HG02870 (cell line): Measurements from ENCODE around the gene SH2D3A.
"Not testable (repeated sequence)": the region's sequence is repeated elsewhere in the genome, so short reads cannot be mapped to it uniquely, and the experiment has no call there.

Source experiments
- ATAC-seq: cut with Tn5 transposase; IDR thresholded peaks from one replicate; pipeline ENCODE4 v1.9.1; 2021; ENCODE audit warnings: mild to moderate bottlenecking, moderate library complexity; ENCODE audit not compliant: unreplicated experiment

The SH2D3A gene

DNA sequence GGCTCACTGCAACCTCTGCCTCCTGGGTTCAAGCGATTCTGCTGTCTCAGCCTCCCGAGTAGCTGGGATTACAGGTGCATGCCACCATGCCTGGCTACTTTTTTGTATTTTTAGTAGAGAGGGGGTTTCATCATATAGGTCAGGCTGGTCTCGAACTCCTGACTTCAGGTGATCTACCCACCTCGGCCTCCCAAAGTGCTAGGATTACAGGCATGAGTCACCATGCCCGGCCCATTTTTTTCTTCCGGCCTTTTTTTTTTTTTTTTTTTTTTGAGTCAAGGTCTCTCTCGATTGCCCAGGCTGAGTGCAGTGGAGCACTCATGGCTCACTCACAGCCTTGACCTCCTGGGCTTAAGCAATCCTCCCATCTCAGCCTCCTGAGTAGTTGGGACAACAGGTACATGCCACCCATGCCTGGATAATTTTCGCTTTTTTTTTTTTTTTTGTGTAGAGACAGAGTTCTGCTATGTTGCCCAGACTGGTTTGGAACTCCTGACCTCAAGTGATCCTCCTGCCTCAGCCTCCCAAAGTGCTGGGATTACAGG lies 4.9 kb downstream of the SH2D3A start:
- not testable (repeated sequence) for ATAC-seq

DNA sequence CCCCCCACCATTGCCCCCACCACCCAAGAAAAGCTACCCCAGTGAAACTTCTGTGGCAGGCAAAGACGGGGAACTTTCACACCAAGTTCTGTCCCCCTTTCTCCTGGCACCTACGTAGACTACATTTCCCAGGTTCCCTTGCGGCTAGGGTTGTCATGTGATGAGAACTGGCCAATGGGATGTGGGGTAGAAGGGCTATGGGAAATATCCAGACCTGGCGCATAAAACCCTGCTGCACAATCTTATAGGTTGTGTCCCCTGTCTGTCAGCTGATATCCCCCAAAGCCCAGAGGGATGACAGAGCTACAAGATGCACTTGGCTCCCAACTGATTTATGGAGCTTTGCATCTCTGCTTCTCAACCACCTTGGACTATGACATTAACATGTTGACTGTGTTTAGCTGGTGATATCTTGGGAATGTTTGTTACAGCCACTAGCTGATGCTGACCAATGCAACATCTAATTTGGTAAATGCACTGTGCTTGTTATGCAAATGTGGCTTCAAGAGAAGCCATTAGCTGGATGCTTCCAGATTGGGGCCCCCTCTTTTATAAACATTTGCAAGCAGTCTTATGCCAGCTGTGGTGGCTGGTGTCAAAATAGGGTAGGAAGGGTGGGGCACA lies 6.1 kb downstream of the SH2D3A start:
- ATAC-seq, result no peak

- no peak for ATAC-seq
Observed at GRCh38 chr19:6760606-6761005, 6.6 kb downstream of the SH2D3A start.

DNA sequence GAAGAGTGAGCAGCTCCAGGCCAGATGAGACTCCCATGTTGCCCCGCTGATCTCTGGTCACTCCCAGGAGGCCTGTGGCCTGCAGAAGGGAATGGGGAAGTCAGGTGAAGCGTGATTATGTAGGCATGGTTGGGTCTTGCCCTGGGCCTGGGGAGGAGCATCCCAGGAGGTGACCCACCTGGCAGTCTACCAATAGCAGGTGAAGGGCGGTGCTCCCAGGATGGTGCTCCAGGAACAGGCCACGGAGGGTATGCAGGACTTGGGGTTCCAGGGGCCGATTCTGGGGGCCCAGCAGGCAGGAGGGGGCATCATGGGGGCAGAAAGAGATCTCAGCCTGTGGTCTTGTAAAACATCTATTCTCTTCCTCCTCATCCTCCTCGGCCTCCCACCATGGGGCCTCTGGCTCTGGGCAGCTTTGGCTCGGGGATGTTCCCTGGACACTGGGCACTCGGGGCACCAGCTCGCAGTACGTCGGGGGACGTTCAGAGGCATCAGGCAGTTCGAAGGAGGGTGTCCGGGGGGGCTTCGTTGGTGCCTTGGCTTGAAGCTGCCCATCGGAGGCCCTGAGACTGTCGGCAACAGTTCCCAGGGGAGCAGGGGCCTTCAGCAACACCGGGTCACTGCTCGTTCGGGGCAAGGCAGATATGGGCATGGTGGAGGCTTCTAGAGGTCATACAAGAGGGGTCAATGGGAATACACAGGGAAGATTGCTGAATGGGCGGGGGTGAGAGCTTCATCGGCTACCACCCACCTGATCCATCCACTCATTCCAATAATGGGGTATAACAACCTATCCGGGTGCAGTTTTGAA lies 12.4 kb downstream of the SH2D3A start:
- ATAC-seq, result no peak

DNA sequence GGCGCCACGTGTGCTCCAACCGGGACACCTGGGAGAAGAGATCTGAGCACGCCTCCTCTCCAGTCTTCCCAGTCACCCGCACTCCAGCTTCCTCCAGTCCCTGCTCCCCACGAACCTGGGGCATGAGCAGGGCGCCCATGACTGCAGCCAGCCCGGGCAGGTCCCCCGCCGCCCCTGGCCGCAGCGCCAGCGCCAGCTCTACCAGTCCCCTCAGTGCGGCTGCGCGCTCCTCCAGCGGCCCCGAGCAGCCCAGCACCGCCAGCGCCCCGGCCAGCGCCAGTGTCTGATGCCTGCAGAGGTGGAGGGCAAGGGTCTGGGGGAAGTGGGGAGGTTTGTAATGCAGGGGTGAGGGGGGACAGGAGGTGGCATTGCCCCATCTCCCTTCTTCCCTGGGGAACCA lies 13.1 kb downstream of the SH2D3A start:
- no peak for ATAC-seq

- ATAC-seq, result peak; percentile 63
Observed at GRCh38 chr19:6753178-6754031, 13.8 kb downstream of the SH2D3A start.

- no peak for ATAC-seq
Observed at GRCh38 chr19:6752256-6753177, 14.7 kb downstream of the SH2D3A start.

DNA sequence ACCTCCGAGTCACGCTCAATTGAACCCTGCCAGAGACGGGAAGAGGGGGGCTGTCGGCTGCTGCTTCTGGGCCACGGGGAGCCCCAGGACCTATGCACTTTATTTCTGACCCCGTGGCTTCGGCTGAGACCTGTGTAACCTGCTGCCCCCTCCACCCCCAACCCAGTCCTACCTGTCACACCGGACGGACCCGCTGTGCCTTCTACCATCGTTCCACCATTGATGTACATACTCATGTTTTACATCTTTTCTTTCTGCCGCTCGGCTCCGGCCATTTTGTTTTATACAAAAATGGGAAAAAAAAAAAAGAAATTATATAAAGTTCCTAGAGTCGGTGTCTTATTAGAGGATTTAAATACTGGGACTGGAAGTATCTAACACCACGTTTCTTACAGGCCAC lies 16.0 kb downstream of the SH2D3A start:
- ATAC-seq, result no peak

GRCh38 chr19:6750062-6750461 lies 17.2 kb downstream of the SH2D3A start:
- ATAC-seq, result no peak

DNA sequence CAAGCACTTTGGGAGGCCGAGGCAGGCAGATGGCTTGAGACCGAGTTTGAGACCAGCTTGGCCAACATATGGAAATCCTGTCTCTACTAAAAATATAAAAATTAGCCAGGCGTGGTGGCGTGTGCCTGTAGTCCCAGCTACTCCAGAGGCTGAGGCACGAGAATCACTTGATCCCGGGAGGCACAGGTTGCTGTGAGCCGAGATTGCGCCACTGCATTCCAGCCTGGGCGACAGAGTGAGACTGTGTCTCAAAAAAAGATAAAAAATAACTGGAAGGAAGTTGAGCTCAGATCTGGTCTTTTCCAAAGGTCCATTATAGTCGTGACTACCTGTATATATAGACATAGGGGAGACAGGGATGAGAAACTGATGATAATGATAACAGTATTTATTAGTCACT lies 18.7 kb downstream of the SH2D3A start:
- not testable (repeated sequence) for ATAC-seq

GRCh38 chr19:6745965-6746364 lies 21.3 kb downstream of the SH2D3A start:
- ATAC-seq, result no peak

- ATAC-seq, result no peak
Observed at GRCh38 chr19:6744381-6745301, 22.6 kb downstream of the SH2D3A start.

DNA sequence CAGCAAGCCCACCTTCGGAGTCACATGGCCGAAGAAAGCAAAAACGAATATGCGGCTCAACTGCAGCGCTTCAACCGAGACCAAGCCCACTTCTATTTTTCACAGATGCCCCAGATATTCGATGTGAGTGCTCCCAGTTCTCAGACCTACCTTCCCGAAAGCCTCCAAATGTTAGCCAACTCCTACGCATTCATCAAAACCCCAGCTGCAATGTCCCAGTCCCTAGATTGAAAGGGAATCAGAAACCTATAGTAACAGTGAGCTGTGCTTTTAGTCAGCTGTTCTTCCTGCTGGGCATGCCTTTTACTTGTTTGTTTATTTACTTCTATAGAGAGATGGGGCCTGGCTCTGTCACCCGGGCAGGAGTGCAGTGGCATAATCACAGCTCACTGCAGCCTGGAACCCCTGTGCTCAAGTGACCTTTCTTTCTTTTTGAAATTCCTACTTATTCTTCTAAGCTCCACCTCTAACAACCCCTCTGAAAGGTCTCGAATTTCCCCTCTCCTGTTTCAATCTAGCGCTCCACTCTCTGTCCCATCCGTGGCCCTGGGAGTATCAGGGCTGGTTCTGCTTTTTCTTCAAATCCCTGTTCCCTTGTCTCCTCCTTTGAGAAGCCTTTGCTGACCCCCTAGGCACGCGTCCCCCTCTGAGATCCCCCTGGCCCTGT lies 23.4 kb downstream of the SH2D3A start:
- no peak for ATAC-seq

DNA sequence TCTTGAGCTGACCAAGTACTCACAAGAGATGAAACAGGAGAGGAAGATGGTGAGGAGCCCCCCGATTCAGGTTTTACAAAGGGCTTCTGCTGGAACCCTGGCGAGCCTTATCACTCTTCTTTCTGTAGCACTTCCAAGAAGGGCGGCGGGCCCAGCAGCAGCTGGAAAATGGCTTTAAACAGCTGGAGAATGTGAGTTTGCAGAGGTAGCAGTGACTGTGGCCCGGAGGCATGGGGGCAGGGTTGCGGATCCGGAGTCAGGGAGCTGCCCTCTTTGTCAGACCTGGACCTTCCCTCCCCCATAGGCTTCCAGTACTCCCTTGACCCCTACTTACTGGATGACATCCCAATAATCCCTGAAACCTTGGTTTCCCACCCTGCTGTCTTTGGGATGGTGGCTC lies 24.2 kb downstream of the SH2D3A start:
- no peak for ATAC-seq

DNA sequence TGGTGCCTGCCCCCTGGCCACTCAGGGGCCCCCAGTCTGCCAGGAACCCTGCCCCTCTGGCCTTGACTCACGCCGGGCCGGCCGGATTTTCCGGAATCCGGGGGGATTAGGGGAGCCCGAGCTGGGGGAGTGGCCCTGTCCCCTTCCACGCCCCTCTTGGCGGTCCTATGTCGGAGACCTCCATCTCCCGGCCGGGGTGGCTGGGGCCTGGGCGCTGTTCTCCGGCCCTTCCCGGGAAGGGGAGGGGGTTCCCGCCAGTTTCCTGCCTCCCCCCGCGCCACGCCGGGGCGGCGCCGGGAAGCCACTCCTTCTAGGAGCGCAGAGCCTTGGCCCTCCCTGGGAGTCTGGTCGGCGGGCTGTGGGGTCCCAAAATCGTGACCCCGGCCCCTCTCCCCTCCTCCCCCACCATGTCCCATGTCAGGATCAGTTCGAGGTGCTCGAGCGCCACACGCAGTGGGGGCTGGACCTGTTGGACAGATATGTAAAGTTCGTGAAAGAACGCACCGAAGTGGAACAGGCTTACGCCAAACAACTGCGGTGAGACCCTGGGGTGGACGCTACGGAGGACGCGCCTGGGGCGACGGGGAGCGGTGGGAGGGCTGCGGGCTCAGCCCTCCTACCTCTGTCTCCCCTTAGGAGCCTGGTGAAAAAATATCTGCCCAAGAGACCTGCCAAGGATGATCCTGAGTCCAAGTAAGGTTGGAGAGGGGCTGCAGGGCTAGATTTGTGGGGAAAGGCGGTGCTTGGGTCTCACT lies 26.5 kb downstream of the SH2D3A start:
- ATAC-seq, result no peak

GRCh38 chr19:6739883-6740588 lies 27.2 kb downstream of the SH2D3A start:
- ATAC-seq, result no peak

GRCh38 chr19:6739390-6739882 lies 27.8 kb downstream of the SH2D3A start, which contains the start of gene TRIP10:
TSS of gene TRIP10 (plus strand) at chr19:6739680. CDS start at chr19:6739762, 82 bp downstream.
- no peak for ATAC-seq
